Liver (tissue), 9 donors: ENCODE data around the gene CRMP1. TPM values are rescaled to one million over a fixed set of nuclear protein-coding genes. Genes with fewer than 3 reads are reported as not detected.

Experiments
- DNase-seq: peaks from one replicate; pipeline ENCODE4 v3.0.0-alpha.2; 2017; ENCODE audit warnings: low spot score
- H3K27ac ChIP-seq, 2 donors: one replicate each; pipeline ENCODE4 v1.7.0; 2013; ENCODE audit warnings: inconsistent platforms in 2 of 2, low read length in 2 of 2, control low read depth in 1 of 2, low read depth in 1 of 2, mild to moderate bottlenecking in 1 of 2
- H3K27me3 ChIP-seq, 4 donors: one replicate each; pipeline versions ENCODE4 v1.6.1 to v1.7.0; 2013; ENCODE audit warnings: low read length in 3 of 4, inconsistent platforms in 1 of 4, mild to moderate bottlenecking in 1 of 4, moderate library complexity in 1 of 4; ENCODE audit not compliant: control insufficient read depth in 4 of 4, insufficient read depth in 4 of 4
- H3K36me3 ChIP-seq, 4 donors: one replicate each; pipeline versions ENCODE4 v1.6.1 to v1.7.0; 2013; ENCODE audit warnings: low read length in 3 of 4, mild to moderate bottlenecking in 3 of 4, low read depth in 1 of 4, moderate library complexity in 1 of 4; ENCODE audit not compliant: control insufficient read depth in 4 of 4, insufficient read depth in 3 of 4
- H3K4me1 ChIP-seq, 4 donors: one replicate each; pipeline versions ENCODE4 v1.6.1 to v1.7.0; 2013; ENCODE audit warnings: low read length in 3 of 4, mild to moderate bottlenecking in 3 of 4, moderate library complexity in 1 of 4; ENCODE audit not compliant: control insufficient read depth in 4 of 4, insufficient read depth in 4 of 4
- H3K4me3 ChIP-seq, 3 donors: one replicate each; pipeline versions ENCODE4 v1.6.1 to v1.7.0; 2013; ENCODE audit warnings: low read length in 3 of 3, control low read depth in 1 of 3, low read depth in 1 of 3, mild to moderate bottlenecking in 1 of 3
- H3K9ac ChIP-seq, 2 donors: one replicate each; pipeline ENCODE4 v1.7.0; 2013; ENCODE audit warnings: low read length in 2 of 2, mild to moderate bottlenecking in 2 of 2, moderate library complexity in 2 of 2, control low read depth in 1 of 2, low read depth in 1 of 2
- H3K9me3 ChIP-seq, 4 donors: one replicate each; pipeline versions ENCODE4 v1.6.1 to v1.7.0; 2013; ENCODE audit warnings: low read length in 3 of 4; ENCODE audit not compliant: control insufficient read depth in 4 of 4
- EGR1 ChIP-seq, 2 donors: IDR thresholded peaks; 2 replicates each; pipeline ENCODE4 v1.6.1; 2016 to 2018; ENCODE audit warnings: antibody characterized with exemption in 2 of 2, low read depth in 2 of 2
- GABPA ChIP-seq, 2 donors: IDR thresholded peaks in 1 of 2; conservative IDR thresholded peaks in 1 of 2; 2 replicates each; pipeline ENCODE4 v1.6.1; 2016; ENCODE audit warnings: antibody characterized with exemption in 2 of 2, mild to moderate bottlenecking in 1 of 2, moderate library complexity in 1 of 2
- HNF4A ChIP-seq, 2 donors: conservative IDR thresholded peaks; 2 replicates each; pipeline ENCODE4 v1.6.1; 2016; ENCODE audit warnings: antibody characterized with exemption in 2 of 2, mild to moderate bottlenecking in 2 of 2
- HNF4G ChIP-seq: IDR thresholded peaks from 2 replicates; pipeline ENCODE4 v1.6.1; 2016; ENCODE audit warnings: antibody characterized with exemption
- NR2F2 ChIP-seq: IDR thresholded peaks from 2 replicates; pipeline ENCODE4 v1.6.1; 2016; ENCODE audit warnings: antibody characterized with exemption
- RAD21 ChIP-seq, 2 donors: IDR thresholded peaks; 2 replicates each; pipeline ENCODE4 v1.6.1; 2016; ENCODE audit warnings: antibody characterized with exemption in 2 of 2, mild to moderate bottlenecking in 2 of 2
- RXRA ChIP-seq, 2 donors: IDR thresholded peaks; 2 replicates each; pipeline ENCODE4 v1.6.1; 2017 to 2018; ENCODE audit warnings: antibody characterized with exemption in 2 of 2, mild to moderate bottlenecking in 1 of 2
- SP1 ChIP-seq: IDR thresholded peaks from 2 replicates; pipeline ENCODE4 v1.6.1; 2018; ENCODE audit warnings: antibody characterized with exemption, mild to moderate bottlenecking
- TAF1 ChIP-seq: conservative IDR thresholded peaks from 2 replicates; pipeline ENCODE4 v1.6.1; 2016; ENCODE audit warnings: antibody characterized with exemption, mild to moderate bottlenecking
- YY1 ChIP-seq: IDR thresholded peaks from 2 replicates; pipeline ENCODE4 v1.6.1; 2016; ENCODE audit warnings: antibody characterized with exemption, mild to moderate bottlenecking
- WGBS: extraction: QIAGEN DNeasy Blood & Tissue Kit; methylation state at CpG from one replicate; pipeline ENCODE4 v1.1.7; 2013; 5-methylcytosine and 5-hydroxymethylcytosine counted together
- polyA plus RNA-seq, 2 donors: library from polyadenylated mRNA; stranded (reverse) in 1 of 2; unstranded in 1 of 2; fragments of 200-250 nt in 1 of 2; fragments of >200 nt in 1 of 2; fragmentation: Nextera tagmentation in 1 of 2; extraction: Ambion mirVana in 1 of 2; gene quantifications; one replicate each; pipeline versions ENCODE4 v1.2.1 to v1.2.3, GENCODE V29; 2013 to 2015
- total RNA-seq, 2 donors: library from RNA; depleted of rRNA; stranded (reverse); fragments of >200 nt; gene quantifications; one replicate each; pipeline ENCODE4 v1.2.3, GENCODE V29; 2014
- TF ChIP-seq, protein P1 (sequence below): IDR thresholded peaks from 2 replicates; pipeline ENCODE4 v1.6.1; 2016; ENCODE audit warnings: antibody characterized with exemption, mild to moderate bottlenecking
- TF ChIP-seq, protein P2 (sequence below): IDR thresholded peaks from 2 replicates; pipeline ENCODE4 v1.6.1; 2016; ENCODE audit warnings: antibody characterized with exemption
- TF ChIP-seq, protein P3 (sequence below): IDR thresholded peaks from 2 replicates; pipeline ENCODE4 v1.6.1; 2016; ENCODE audit warnings: antibody characterized with exemption
- donor health status: healthy.
- donor health status: healthy.
- donor health status: healthy.
- donor health status: healthy.
- donor health status: healthy.

The CRMP1 gene
- total and polyA plus RNA-seq, 4 donors = 0.06 to 0.42 (median 0.12) TPM

DNA sequence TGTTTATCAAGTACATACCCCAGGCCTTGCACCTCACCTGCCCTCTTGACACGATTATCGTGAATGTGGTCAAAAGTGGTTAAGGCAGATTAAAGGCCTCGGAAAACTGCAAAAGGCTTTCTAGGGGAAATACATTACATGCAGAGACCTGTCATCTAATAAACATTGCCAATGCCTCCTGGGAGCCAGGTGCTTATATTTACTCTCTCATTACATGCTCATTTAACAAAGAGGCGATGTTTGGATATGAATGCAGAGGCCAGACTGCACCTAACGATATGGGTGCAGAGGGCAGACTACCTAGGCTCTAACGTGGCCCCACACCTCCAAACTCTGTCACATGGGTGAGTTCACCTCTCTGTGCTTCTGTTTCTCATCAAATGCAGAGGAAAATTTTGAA, 14.5 kb downstream of the CRMP1 start:
- Histone ChIP-seq H3K36me3 (no peaks in the 10 kb centered on the region), H3K27me3 (peaks cover 0 to 12% (median 5%) of the 10 kb centered on the region in 4 donors), H3K9ac (no peak overlapping the region), H3K4me1 (no peaks in the 10 kb centered on the region), H3K9me3 (peaks cover 0 to 2% (median 0%) of the 10 kb centered on the region in 4 donors), H3K27ac (no peak overlapping the region), H3K4me3 (no peak overlapping the region)
- TF ChIP-seq RXRA (IDR thresholded peaks at IDR 0.05) = no peak
- no peak for TF ChIP-seq YY1
- no peak for TF ChIP-seq GABPA (IDR thresholded peaks at IDR 0.05 in 1 of 2, conservative IDR thresholded peaks at IDR 0.05 in 1 of 2)
- no peak for TF ChIP-seq SP1
- TF ChIP-seq RAD21 (IDR thresholded peaks at IDR 0.05) = no peak
- no peak for TF ChIP-seq HNF4G
- TF ChIP-seq, protein P1, sequence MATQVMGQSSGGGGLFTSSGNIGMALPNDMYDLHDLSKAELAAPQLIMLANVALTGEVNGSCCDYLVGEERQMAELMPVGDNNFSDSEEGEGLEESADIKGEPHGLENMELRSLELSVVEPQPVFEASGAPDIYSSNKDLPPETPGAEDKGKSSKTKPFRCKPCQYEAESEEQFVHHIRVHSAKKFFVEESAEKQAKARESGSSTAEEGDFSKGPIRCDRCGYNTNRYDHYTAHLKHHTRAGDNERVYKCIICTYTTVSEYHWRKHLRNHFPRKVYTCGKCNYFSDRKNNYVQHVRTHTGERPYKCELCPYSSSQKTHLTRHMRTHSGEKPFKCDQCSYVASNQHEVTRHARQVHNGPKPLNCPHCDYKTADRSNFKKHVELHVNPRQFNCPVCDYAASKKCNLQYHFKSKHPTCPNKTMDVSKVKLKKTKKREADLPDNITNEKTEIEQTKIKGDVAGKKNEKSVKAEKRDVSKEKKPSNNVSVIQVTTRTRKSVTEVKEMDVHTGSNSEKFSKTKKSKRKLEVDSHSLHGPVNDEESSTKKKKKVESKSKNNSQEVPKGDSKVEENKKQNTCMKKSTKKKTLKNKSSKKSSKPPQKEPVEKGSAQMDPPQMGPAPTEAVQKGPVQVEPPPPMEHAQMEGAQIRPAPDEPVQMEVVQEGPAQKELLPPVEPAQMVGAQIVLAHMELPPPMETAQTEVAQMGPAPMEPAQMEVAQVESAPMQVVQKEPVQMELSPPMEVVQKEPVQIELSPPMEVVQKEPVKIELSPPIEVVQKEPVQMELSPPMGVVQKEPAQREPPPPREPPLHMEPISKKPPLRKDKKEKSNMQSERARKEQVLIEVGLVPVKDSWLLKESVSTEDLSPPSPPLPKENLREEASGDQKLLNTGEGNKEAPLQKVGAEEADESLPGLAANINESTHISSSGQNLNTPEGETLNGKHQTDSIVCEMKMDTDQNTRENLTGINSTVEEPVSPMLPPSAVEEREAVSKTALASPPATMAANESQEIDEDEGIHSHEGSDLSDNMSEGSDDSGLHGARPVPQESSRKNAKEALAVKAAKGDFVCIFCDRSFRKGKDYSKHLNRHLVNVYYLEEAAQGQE = no peak
- WGBS = 75% methylated on average over 6 of the region's 6 CpGs
- no peak for DNase-seq

DNA sequence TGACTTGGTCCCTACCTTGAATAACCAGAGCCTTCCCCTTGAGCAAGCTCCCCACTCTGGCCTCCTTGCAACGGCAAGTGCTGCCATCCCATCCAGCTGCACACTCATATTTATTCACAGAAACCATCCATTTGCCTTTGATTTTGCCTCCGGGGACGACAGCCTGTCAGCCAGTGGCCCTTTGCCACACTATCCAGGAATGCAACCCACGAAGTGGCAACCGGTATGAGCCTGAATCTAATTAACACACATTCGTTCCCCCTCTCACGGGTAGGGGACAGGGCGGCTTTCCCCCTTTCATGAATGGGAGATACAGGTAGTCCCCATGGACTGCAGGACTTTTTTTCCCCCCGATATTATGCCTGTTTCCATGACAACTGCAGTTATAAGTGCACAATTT, 15.5 kb downstream of the CRMP1 start:
- DNase-seq = no peak
- Histone ChIP-seq H3K27ac (no peak overlapping the region), H3K4me3 (no peak overlapping the region), H3K9ac (no peak overlapping the region), H3K9me3 (peaks cover 0 to 2% (median 0%) of the 10 kb centered on the region in 4 donors), H3K27me3 (peaks cover 0 to 12% (median 5%) of the 10 kb centered on the region in 4 donors), H3K4me1 (no peaks in the 10 kb centered on the region), H3K36me3 (no peaks in the 10 kb centered on the region)
- TF ChIP-seq, protein P2, sequence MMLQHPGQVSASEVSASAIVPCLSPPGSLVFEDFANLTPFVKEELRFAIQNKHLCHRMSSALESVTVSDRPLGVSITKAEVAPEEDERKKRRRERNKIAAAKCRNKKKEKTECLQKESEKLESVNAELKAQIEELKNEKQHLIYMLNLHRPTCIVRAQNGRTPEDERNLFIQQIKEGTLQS = no peak
- TF ChIP-seq NR2F2 = no peak
- no peak for TF ChIP-seq RAD21 (IDR thresholded peaks at IDR 0.05)
- TF ChIP-seq EGR1 (IDR thresholded peaks at IDR 0.05; ENCODE audit: low read depth in 2 of 2) = no peak
- WGBS = 75% methylated on average over 9 of the region's 9 CpGs

DNA sequence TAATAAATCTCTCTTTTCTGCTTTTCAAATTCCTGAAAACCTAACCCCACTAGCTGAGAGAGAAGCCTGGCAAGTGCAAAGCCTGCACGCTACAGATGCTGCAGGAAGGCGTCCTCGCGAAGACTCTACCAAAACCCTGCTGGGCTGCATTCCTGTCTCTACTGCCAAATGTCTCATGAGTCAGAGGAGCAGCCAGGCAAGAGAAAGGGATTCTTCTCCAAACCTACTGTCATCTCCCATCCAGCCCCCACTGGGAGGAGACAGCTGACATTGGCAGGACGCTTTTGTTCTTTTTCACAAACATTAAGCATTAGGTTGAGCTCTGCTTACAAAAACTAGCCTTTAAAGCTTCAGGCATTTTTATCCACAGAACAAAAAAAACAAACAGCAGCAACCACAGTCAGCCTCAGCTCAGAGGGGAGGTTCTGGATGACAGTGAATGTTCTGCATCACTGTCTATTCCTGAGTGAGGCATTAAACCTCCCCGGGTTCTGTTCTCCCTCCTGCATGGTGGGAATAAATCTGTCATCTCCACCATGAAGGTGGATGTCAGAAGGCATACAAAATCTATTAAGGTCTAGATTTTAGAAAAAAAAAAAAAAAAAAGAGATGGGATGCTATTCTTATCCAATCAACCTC, 18.0 kb downstream of the CRMP1 start:
- peaks cover 0 to 2% (median 0%) of the 10 kb centered on the region in 4 donors for H3K9me3 ChIP-seq
- H3K4me3 ChIP-seq = no peak overlapping the region
- no peaks in the 10 kb centered on the region for H3K36me3 ChIP-seq
- peaks cover 0 to 7% (median 3%) of the 10 kb centered on the region in 4 donors for H3K27me3 ChIP-seq
- TF ChIP-seq, protein P3, sequence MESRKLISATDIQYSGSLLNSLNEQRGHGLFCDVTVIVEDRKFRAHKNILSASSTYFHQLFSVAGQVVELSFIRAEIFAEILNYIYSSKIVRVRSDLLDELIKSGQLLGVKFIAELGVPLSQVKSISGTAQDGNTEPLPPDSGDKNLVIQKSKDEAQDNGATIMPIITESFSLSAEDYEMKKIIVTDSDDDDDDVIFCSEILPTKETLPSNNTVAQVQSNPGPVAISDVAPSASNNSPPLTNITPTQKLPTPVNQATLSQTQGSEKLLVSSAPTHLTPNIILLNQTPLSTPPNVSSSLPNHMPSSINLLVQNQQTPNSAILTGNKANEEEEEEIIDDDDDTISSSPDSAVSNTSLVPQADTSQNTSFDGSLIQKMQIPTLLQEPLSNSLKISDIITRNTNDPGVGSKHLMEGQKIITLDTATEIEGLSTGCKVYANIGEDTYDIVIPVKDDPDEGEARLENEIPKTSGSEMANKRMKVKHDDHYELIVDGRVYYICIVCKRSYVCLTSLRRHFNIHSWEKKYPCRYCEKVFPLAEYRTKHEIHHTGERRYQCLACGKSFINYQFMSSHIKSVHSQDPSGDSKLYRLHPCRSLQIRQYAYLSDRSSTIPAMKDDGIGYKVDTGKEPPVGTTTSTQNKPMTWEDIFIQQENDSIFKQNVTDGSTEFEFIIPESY = no peak
- TF ChIP-seq GABPA (IDR thresholded peaks at IDR 0.05 in 1 of 2, conservative IDR thresholded peaks at IDR 0.05 in 1 of 2) (no peak), TAF1 (no peak), HNF4A (conservative IDR thresholded peaks at IDR 0.05) (no peak)
- no peaks in the 10 kb centered on the region for H3K4me1 ChIP-seq
- WGBS = 38% methylated on average over 6 of the region's 6 CpGs
- DNase-seq = no peak
- H3K27ac ChIP-seq = no peak overlapping the region
- H3K9ac ChIP-seq = no peak overlapping the region
